K562 (cell line): ENCODE data around the gene FMNL1. TPM values are rescaled to one million over a fixed set of nuclear protein-coding genes. Genes with fewer than 3 reads are reported as not detected.

Experiments used
- BRD4 ChIP-seq: fragments of 200-600 bp; sonication (generic); IDR thresholded peaks from 2 replicates; pipeline ENCODE4 v1.6.1; 2017; ENCODE audit warnings: inconsistent platforms
- MTA3 ChIP-seq: fragments of 450-650 bp; formaldehyde crosslinking; IDR thresholded peaks from 2 replicates; pipeline ENCODE4 v1.6.1; 2017; ENCODE audit warnings: mild to moderate bottlenecking, borderline replicate concordance
- MXI1 ChIP-seq: IDR thresholded peaks from 2 replicates; pipeline ENCODE4 v1.6.1; 2011; ENCODE audit warnings: low read depth, mild to moderate bottlenecking, improper control_type of control experiment, low read length
- NR2F6 ChIP-seq: fragments of 450-650 bp; formaldehyde crosslinking; IDR thresholded peaks from 2 replicates; pipeline ENCODE4 v1.4.0; 2020; ENCODE audit warnings: mild to moderate bottlenecking
- NR3C1 ChIP-seq: sonication (generic); formaldehyde crosslinking; IDR thresholded peaks from 2 replicates; pipeline ENCODE4 v1.8.1; 2022; ENCODE audit warnings: missing genetic modification reagents
- POLR3G ChIP-seq: IDR thresholded peaks from 2 replicates; pipeline ENCODE4 v1.6.1; 2011; ENCODE audit not compliant: insufficient read length, insufficient replicate concordance; ENCODE audit errors: extremely low read depth
- YY1 ChIP-seq, 3 experiments: IDR thresholded peaks; 2 replicates each; pipeline ENCODE4 v1.6.1; 2011; ENCODE audit warnings: low read length in 2 of 3, mild to moderate bottlenecking in 2 of 3, moderate library complexity in 2 of 3, borderline replicate concordance in 1 of 3, control low read depth in 1 of 3, low read depth in 1 of 3; ENCODE audit not compliant: insufficient read depth in 3 of 3, insufficient replicate concordance in 2 of 3, control insufficient read depth in 1 of 3, insufficient read length in 1 of 3; ENCODE audit errors: extremely low read depth in 1 of 3
- ZEB2 ChIP-seq: fragments of 450-650 bp; IDR thresholded peaks from 2 replicates; pipeline ENCODE4 v1.6.1; 2016
- ZFP30 ChIP-seq: fragments of 250-450 bp; sonication (Bioruptor Pico); IDR thresholded peaks from 2 replicates; pipeline ENCODE4 v1.8.0; 2022; ENCODE audit warnings: moderate library complexity, mild to moderate bottlenecking, inconsistent platforms, borderline replicate concordance
- ZNF79 ChIP-seq: fragments of 250-450 bp; sonication (Bioruptor Pico); IDR thresholded peaks from 2 replicates; pipeline ENCODE4 v1.4.0; 2020; ENCODE audit warnings: low read depth, mild to moderate bottlenecking, moderate library complexity
- polyA plus RNA-seq, 8 experiments: library from polyadenylated mRNA; depleted of rRNA in 4 of 8; stranded (reverse) in 5 of 8; unstranded in 3 of 8; fragments of >200 nt; fragmentation: Nextera tagmentation in 2 of 8; fragmentation: Illumina TruSeq in 1 of 8; extraction: Ambion mirVana in 2 of 8; extraction: Trizol in 1 of 8; gene quantifications; 2 replicates each; pipeline versions ENCODE4 v1.2.1 to v1.2.3, GENCODE V29; 2011 to 2014; ENCODE audit warnings: inconsistent platforms in 1 of 8, missing spikeins in 1 of 8
- total RNA-seq, 7 experiments: library from RNA; depleted of rRNA in 6 of 7; stranded (reverse); fragments of >200 nt in 6 of 7; fragmentation: Illumina TruSeq in 2 of 7; extraction: Trizol in 2 of 7; gene quantifications; 2 replicates each; pipeline versions ENCODE4 v1.2.1 to v1.2.3, GENCODE V29; 2011 to 2021; ENCODE audit warnings: low replicate concordance in 1 of 7
- TF ChIP-seq, protein P1 (sequence below): fragments of 450-650 bp; IDR thresholded peaks from 2 replicates; pipeline ENCODE4 v1.7.0; 2016; ENCODE audit warnings: borderline replicate concordance
- TF ChIP-seq, protein P2 (sequence below): fragments of 450-650 bp; IDR thresholded peaks from 2 replicates; pipeline ENCODE4 v1.6.1; 2017; ENCODE audit warnings: antibody characterized with exemption, mild to moderate bottlenecking
- TF ChIP-seq, protein P3 (sequence below): fragments of 450-650 bp; formaldehyde crosslinking; IDR thresholded peaks from 2 replicates; pipeline ENCODE4 v1.4.0; 2020; ENCODE audit warnings: mild to moderate bottlenecking, moderate library complexity
- TF ChIP-seq, protein P4 (sequence below): IDR thresholded peaks from 2 replicates; pipeline ENCODE4 v1.6.1; 2014; ENCODE audit warnings: antibody characterized with exemption
- TF ChIP-seq, protein P5 (sequence below): IDR thresholded peaks from 2 replicates; pipeline ENCODE4 v1.6.1; 2011; ENCODE audit warnings: borderline replicate concordance, low read depth, mild to moderate bottlenecking, moderate library complexity, low read length; ENCODE audit not compliant: insufficient read depth, poor library complexity, severe bottlenecking

The FMNL1 gene
- total and polyA plus RNA-seq, 9 of the 15 experiments (the other 6 are each of a cell fraction or from before 2014, with no cell fraction given) = 0.70 to 36.6 (median 7.7) TPM

DNA sequence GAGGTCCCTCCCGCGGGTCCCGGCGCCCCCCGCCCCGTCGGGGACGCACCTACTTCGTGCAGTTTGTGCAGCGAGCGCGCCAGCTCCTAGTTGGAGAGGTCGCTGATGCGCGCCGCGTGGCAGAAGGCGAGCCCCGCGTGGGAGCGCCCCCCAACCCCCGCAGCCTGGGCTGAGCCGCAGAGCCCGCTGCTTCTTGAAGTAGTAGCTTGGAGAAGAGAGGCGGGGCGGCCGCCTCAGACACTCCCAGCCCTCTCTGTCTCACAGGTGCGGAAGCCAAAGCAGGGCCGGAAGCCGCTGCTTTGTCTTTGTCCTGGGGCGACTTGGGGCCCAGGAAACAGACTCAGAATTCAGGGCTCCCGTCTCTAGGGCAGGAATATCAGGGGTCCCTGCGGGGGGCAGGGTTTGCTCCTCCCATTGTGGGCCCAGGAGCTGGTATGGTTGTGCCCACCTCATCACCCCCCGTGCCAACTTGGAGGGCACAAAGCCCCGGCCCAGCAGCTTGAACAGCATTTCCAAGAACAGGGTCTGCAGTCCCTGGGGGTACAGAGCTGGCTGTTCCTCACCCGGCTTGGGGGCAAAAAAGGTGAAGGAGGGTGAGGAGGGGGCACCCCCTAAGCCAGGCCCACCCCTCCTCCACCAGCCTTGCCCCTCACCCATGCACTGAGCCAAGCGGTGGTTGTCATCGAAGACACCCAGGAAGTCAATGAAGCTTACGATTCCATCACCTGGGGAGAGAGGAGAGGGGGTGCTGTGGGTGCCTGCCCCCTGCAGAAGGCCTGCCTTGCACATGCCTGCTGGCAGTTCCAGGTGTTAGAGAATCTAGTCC is 26.7 kb downstream of the FMNL1 start (continued):
- TF ChIP-seq, protein P1, sequence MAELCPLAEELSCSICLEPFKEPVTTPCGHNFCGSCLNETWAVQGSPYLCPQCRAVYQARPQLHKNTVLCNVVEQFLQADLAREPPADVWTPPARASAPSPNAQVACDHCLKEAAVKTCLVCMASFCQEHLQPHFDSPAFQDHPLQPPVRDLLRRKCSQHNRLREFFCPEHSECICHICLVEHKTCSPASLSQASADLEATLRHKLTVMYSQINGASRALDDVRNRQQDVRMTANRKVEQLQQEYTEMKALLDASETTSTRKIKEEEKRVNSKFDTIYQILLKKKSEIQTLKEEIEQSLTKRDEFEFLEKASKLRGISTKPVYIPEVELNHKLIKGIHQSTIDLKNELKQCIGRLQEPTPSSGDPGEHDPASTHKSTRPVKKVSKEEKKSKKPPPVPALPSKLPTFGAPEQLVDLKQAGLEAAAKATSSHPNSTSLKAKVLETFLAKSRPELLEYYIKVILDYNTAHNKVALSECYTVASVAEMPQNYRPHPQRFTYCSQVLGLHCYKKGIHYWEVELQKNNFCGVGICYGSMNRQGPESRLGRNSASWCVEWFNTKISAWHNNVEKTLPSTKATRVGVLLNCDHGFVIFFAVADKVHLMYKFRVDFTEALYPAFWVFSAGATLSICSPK = no peak
- no peak for TF ChIP-seq BRD4
- TF ChIP-seq ZFP30 (CRISPR knock-in tag) = no peak
- TF ChIP-seq, protein P2, sequence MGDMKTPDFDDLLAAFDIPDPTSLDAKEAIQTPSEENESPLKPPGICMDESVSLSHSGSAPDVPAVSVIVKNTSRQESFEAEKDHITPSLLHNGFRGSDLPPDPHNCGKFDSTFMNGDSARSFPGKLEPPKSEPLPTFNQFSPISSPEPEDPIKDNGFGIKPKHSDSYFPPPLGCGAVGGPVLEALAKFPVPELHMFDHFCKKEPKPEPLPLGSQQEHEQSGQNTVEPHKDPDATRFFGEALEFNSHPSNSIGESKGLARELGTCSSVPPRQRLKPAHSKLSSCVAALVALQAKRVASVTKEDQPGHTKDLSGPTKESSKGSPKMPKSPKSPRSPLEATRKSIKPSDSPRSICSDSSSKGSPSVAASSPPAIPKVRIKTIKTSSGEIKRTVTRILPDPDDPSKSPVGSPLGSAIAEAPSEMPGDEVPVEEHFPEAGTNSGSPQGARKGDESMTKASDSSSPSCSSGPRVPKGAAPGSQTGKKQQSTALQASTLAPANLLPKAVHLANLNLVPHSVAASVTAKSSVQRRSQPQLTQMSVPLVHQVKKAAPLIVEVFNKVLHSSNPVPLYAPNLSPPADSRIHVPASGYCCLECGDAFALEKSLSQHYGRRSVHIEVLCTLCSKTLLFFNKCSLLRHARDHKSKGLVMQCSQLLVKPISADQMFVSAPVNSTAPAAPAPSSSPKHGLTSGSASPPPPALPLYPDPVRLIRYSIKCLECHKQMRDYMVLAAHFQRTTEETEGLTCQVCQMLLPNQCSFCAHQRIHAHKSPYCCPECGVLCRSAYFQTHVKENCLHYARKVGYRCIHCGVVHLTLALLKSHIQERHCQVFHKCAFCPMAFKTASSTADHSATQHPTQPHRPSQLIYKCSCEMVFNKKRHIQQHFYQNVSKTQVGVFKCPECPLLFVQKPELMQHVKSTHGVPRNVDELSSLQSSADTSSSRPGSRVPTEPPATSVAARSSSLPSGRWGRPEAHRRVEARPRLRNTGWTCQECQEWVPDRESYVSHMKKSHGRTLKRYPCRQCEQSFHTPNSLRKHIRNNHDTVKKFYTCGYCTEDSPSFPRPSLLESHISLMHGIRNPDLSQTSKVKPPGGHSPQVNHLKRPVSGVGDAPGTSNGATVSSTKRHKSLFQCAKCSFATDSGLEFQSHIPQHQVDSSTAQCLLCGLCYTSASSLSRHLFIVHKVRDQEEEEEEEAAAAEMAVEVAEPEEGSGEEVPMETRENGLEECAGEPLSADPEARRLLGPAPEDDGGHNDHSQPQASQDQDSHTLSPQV = 0 out of 2 replicates have a peak, but pooled peaks have one; percentile 36
- TF ChIP-seq POLR3G = no peak
- no peak for TF ChIP-seq MXI1
- TF ChIP-seq, protein P3, sequence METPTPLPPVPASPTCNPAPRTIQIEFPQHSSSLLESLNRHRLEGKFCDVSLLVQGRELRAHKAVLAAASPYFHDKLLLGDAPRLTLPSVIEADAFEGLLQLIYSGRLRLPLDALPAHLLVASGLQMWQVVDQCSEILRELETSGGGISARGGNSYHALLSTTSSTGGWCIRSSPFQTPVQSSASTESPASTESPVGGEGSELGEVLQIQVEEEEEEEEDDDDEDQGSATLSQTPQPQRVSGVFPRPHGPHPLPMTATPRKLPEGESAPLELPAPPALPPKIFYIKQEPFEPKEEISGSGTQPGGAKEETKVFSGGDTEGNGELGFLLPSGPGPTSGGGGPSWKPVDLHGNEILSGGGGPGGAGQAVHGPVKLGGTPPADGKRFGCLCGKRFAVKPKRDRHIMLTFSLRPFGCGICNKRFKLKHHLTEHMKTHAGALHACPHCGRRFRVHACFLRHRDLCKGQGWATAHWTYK = 0 out of 2 replicates have a peak, but pooled peaks have one; percentile 46
- TF ChIP-seq, protein P4, sequence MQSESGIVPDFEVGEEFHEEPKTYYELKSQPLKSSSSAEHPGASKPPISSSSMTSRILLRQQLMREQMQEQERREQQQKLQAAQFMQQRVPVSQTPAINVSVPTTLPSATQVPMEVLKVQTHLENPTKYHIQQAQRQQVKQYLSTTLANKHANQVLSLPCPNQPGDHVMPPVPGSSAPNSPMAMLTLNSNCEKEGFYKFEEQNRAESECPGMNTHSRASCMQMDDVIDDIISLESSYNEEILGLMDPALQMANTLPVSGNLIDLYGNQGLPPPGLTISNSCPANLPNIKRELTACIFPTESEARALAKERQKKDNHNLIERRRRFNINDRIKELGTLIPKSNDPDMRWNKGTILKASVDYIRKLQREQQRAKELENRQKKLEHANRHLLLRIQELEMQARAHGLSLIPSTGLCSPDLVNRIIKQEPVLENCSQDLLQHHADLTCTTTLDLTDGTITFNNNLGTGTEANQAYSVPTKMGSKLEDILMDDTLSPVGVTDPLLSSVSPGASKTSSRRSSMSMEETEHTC = no peak
- no peak for TF ChIP-seq NR2F6 (CRISPR knock-in tag)
- no peak for TF ChIP-seq ZEB2
- no peak for TF ChIP-seq MTA3
- TF ChIP-seq, protein P5, sequence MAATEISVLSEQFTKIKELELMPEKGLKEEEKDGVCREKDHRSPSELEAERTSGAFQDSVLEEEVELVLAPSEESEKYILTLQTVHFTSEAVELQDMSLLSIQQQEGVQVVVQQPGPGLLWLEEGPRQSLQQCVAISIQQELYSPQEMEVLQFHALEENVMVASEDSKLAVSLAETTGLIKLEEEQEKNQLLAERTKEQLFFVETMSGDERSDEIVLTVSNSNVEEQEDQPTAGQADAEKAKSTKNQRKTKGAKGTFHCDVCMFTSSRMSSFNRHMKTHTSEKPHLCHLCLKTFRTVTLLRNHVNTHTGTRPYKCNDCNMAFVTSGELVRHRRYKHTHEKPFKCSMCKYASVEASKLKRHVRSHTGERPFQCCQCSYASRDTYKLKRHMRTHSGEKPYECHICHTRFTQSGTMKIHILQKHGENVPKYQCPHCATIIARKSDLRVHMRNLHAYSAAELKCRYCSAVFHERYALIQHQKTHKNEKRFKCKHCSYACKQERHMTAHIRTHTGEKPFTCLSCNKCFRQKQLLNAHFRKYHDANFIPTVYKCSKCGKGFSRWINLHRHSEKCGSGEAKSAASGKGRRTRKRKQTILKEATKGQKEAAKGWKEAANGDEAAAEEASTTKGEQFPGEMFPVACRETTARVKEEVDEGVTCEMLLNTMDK = no peak
- no peak for TF ChIP-seq NR3C1 (CRISPR knock-in tag)
- peak in 1 of 3 experiments; percentile 61 for TF ChIP-seq YY1 (IDR thresholded peaks at IDR 0.05; ENCODE audit: borderline replicate concordance in 1 of 3, control insufficient read depth in 1 of 3, extremely low read depth in 1 of 3, insufficient read depth in 3 of 3, insufficient read length in 1 of 3, insufficient replicate concordance in 2 of 3, low read depth in 1 of 3, low read length in 2 of 3)
- TF ChIP-seq ZNF79 (CRISPR knock-in tag) = no peak
